IMR-90 (cell line): ENCODE results near the gene NDEL1. TPM values are rescaled to one million over a fixed set of nuclear protein-coding genes. Genes with fewer than 3 reads are reported as not detected.

ENCODE experiments used
- ATAC-seq: fragments of 200-7000 bp; cut with Tn5 transposase; 2 replicates; pipeline ENCODE4 v1.9.1; 2020; ENCODE audit warnings: low read depth, mild to moderate bottlenecking, moderate library complexity
- BruUV-seq: library from RNA; stranded (reverse); fragments of 400-500 nt; replicated peaks from 2 replicates; lab custom pipeline; 2021; lab: Mats Ljungman, UMichigan
- CTCF ChIA-PET: fragments of 300-600 bp; formaldehyde crosslinking; extraction: SDS; loops from one replicate; lab custom pipeline; 2021; ENCODE audit warnings: antibody characterized with exemption; lab: Yijun Ruan, JAX
- POLR2A ChIA-PET: fragments of 300-600 bp; sonication (Branson Sonifier 250); formaldehyde crosslinking; loops from one replicate; lab custom pipeline; 2022; ENCODE audit warnings: antibody characterized with exemption; ENCODE audit not compliant: unreplicated experiment; lab: Charles Lee
- DNase-seq: peaks from one replicate; pipeline ENCODE4 v3.0.0; 2013
- H2AFZ ChIP-seq: replicated peaks from 2 replicates; pipeline ENCODE3; 2013; ENCODE audit warnings: low read length, mild to moderate bottlenecking; ENCODE audit not compliant: poor library complexity
- H2AK5ac ChIP-seq: 2 replicates; pipeline ENCODE4 v1.6.1; 2013; ENCODE audit warnings: low read depth, low read length, inconsistent platforms
- H2AK9ac ChIP-seq: replicated peaks from 2 replicates; pipeline ENCODE3; 2013; ENCODE audit warnings: mild to moderate bottlenecking, low read depth, low read length, moderate library complexity; ENCODE audit not compliant: poor library complexity
- H2BK120ac ChIP-seq: 2 replicates; pipeline ENCODE4 v1.6.1; 2013; ENCODE audit warnings: low read depth, low read length, inconsistent platforms
- H2BK15ac ChIP-seq: 3 replicates; pipeline ENCODE4 v1.6.1; 2013; ENCODE audit warnings: low read depth, low read length, inconsistent platforms
- H2BK20ac ChIP-seq: 2 replicates; pipeline ENCODE4 v1.6.1; 2013; ENCODE audit warnings: low read depth, mild to moderate bottlenecking, inconsistent platforms, low read length, moderate library complexity
- H2BK5ac ChIP-seq: 2 replicates; pipeline ENCODE4 v1.6.1; 2013; ENCODE audit warnings: mild to moderate bottlenecking, low read depth, low read length, inconsistent platforms; ENCODE audit not compliant: poor library complexity, severe bottlenecking
- H3K14ac ChIP-seq: replicated peaks from 2 replicates; pipeline ENCODE4 v1.6.1; 2013; ENCODE audit warnings: low read depth, low read length, inconsistent platforms
- H3K18ac ChIP-seq: 2 replicates; pipeline ENCODE4 v1.6.1; 2013; ENCODE audit warnings: low read depth, low read length, control low read depth
- H3K23ac ChIP-seq: 2 replicates; pipeline ENCODE4 v1.6.1; 2013; ENCODE audit warnings: low read depth, low read length, inconsistent platforms
- H3K27ac ChIP-seq: 2 replicates; pipeline ENCODE4 v1.5.1; 2013; ENCODE audit warnings: mild to moderate bottlenecking, control low read depth, low read length; ENCODE audit not compliant: insufficient read depth
- H3K27me3 ChIP-seq: 2 replicates; pipeline ENCODE4 v1.6.1; 2013; ENCODE audit warnings: low read length; ENCODE audit not compliant: control insufficient read depth, insufficient read depth
- H3K36me3 ChIP-seq: 2 replicates; pipeline ENCODE4 v1.6.1; 2013; ENCODE audit warnings: low read length, mixed read lengths; ENCODE audit not compliant: control insufficient read depth, insufficient read depth
- H3K4ac ChIP-seq: 2 replicates; pipeline ENCODE4 v1.6.1; 2013; ENCODE audit warnings: low read depth, low read length, inconsistent platforms
- H3K4me1 ChIP-seq: 2 replicates; pipeline ENCODE4 v1.6.1; 2013; ENCODE audit warnings: low read length, mixed read lengths; ENCODE audit not compliant: control insufficient read depth, insufficient read depth
- H3K4me2 ChIP-seq: 2 replicates; pipeline ENCODE4 v1.6.1; 2013; ENCODE audit warnings: low read depth, mild to moderate bottlenecking, control low read depth, low read length, moderate library complexity
- H3K4me3 ChIP-seq: 2 replicates; pipeline ENCODE4 v1.5.1; 2013; ENCODE audit warnings: low read depth, mild to moderate bottlenecking, control low read depth, low read length, moderate library complexity; ENCODE audit not compliant: insufficient read depth
- H3K56ac ChIP-seq: 2 replicates; pipeline ENCODE4 v1.6.1; 2013; ENCODE audit warnings: low read length, inconsistent platforms; ENCODE audit not compliant: insufficient read depth; ENCODE audit errors: extremely low read depth
- H3K79me1 ChIP-seq, 2 experiments: 2 replicates each; pipeline ENCODE4 v1.6.1; 2013; ENCODE audit warnings: low read length in 2 of 2, inconsistent platforms in 1 of 2, low read depth in 1 of 2
- H3K9ac ChIP-seq: 2 replicates; pipeline ENCODE4 v1.6.1; 2013; ENCODE audit warnings: low read depth, low read length, control low read depth
- H3K9me1 ChIP-seq: 2 replicates; pipeline ENCODE4 v1.6.1; 2013; ENCODE audit warnings: low read length, inconsistent platforms; ENCODE audit not compliant: insufficient read depth
- H3K9me3 ChIP-seq: 2 replicates; pipeline ENCODE4 v1.6.1; 2013; ENCODE audit warnings: low read length; ENCODE audit not compliant: control insufficient read depth, insufficient read depth
- H4K20me1 ChIP-seq: 2 replicates; pipeline ENCODE4 v1.6.1; 2013; ENCODE audit warnings: low read length, inconsistent platforms; ENCODE audit not compliant: insufficient read depth
- H4K5ac ChIP-seq: 2 replicates; pipeline ENCODE4 v1.6.1; 2013; ENCODE audit warnings: mild to moderate bottlenecking, low read depth, low read length, control low read depth
- H4K8ac ChIP-seq, 2 experiments: 2 replicates each; pipeline ENCODE4 v1.6.1; 2013; ENCODE audit warnings: low read depth in 2 of 2, low read length in 2 of 2, control low read depth in 1 of 2, inconsistent platforms in 1 of 2
- H4K91ac ChIP-seq: 2 replicates; pipeline ENCODE4 v1.6.1; 2013; ENCODE audit warnings: low read depth, low read length, inconsistent platforms; ENCODE audit not compliant: insufficient read depth
- CTCF ChIP-seq: conservative IDR thresholded peaks from 2 replicates; pipeline ENCODE4 v1.5.1; 2012; ENCODE audit warnings: mild to moderate bottlenecking, low read depth, low read length, improper control_type of control experiment
- MXI1 ChIP-seq: IDR thresholded peaks from 2 replicates; pipeline ENCODE4 v1.6.1; 2012; ENCODE audit warnings: low read depth, mild to moderate bottlenecking, low read length, moderate library complexity, borderline replicate concordance
- WGBS, 2 experiments: methylation state at CpG; one replicate each; pipeline versions ENCODE4 v1.1.5 to v1.1.7; 2013; ENCODE audit warnings: missing lambda C conversion rate in 2 of 2; ENCODE audit not compliant: insufficient read length in 1 of 2; ENCODE audit errors: extremely low coverage in 2 of 2; 5-methylcytosine and 5-hydroxymethylcytosine counted together
- dilution Hi-C: fragments of 300-500 bp; cut with HindIII; formaldehyde crosslinking; loops from one replicate; pipeline ENCODE4 v1.14.3; 2018; ENCODE audit warnings: low sequenced_read_pairs; ENCODE audit not compliant: unreplicated experiment
- in situ Hi-C: fragments of 300-500 bp; cut with MboI; formaldehyde crosslinking; loops from 3 replicates; pipeline ENCODE4 v1.14.3; 2019; ENCODE audit warnings: low sequenced_read_pairs, inconsistent platforms, mixed read lengths
- intact Hi-C: fragments of 100-400 bp; cut with micrococcal nuclease; formaldehyde crosslinking; loops from 2 replicates; pipeline ENCODE4 v1.10.0; 2022
- polyA plus RNA-seq, 3 experiments: library from polyadenylated mRNA; depleted of rRNA; stranded (reverse); fragments of >200 nt; gene quantifications; 2 replicates each; pipeline ENCODE4 v1.2.3, GENCODE V29; 2012; ENCODE audit warnings: low replicate concordance in 1 of 3
- total RNA-seq: library from RNA; depleted of rRNA; stranded (reverse); fragments of >200 nt; gene quantifications from 2 replicates; pipeline ENCODE4 v1.2.3, GENCODE V29; 2012

Gene NDEL1
- total and polyA plus RNA-seq, 2 of the 4 experiments (the other 2 are of a cell fraction) = 28.9 to 95.6 TPM

- TF ChIP-seq CTCF = no peak
- no peak for TF ChIP-seq MXI1
- Histone ChIP-seq H3K4ac (no peak overlapping the region), H3K4me3 (no peak overlapping the region), H2BK5ac (no peak overlapping the region), H4K8ac (no peak overlapping the region), H2BK15ac (no peak overlapping the region), H3K9me1 (peaks cover 3% of the 10 kb centered on the region; the same call in 1 of the 2 replicates), H3K4me1 (no peaks in the 10 kb centered on the region), H4K20me1 (no peaks in the 10 kb centered on the region), H2AK9ac (no peak overlapping the region), H3K79me1 (no peaks in the 10 kb centered on the region), H3K27me3 (peaks cover 9% of the 10 kb centered on the region), H2AFZ (no peak overlapping the region), H3K4me2 (no peak overlapping the region), H3K14ac (no peak overlapping the region), H2AK5ac (no peak overlapping the region), H2BK120ac (no peak overlapping the region), H4K91ac (no peak overlapping the region), H3K36me3 (no peaks in the 10 kb centered on the region), H3K18ac (no peak overlapping the region), H3K23ac (no peak overlapping the region), H3K56ac (no peak overlapping the region), H3K9ac (no peak overlapping the region), H4K5ac (no peak overlapping the region), H3K27ac (no peak overlapping the region), H2BK20ac (no peak overlapping the region), H3K9me3 (no peaks in the 10 kb centered on the region)
- dilution Hi-C loops = no loop called here
- ATAC-seq (no peak), DNase-seq (no peak)
- intact Hi-C loops = no loop called here
- in situ Hi-C loops = no loop called here
- POLR2A ChIA-PET = no interaction called here
- no TSS peak for BruUV-seq
- CTCF ChIA-PET = interaction anchor here (0.7 to 1.0 kb wide), 2 partner anchors 11 to 12 kb away, joined by 3 read pairs; no protein-coding TSS in a partner anchor
- WGBS, 2 experiments = no CpG with 5 or more reads among the region's 6 CpGs
These were observed 9.5 kb upstream of the NDEL1 start for GRCh38 chr17:8426094-8426720.
